Kidney capillary endothelial cell (primary cell): Measurements from ENCODE around the gene NUCB2.

Experiments
- DNase-seq: peaks from one replicate; pipeline ENCODE4 v3.0.0-alpha.2; 2018; ENCODE audit warnings: low spot score

The NUCB2 gene

GRCh38 chr11:17268902-17269301, 7.6 kb upstream of the NUCB2 start:
- DNase-seq: no peak

DNA sequence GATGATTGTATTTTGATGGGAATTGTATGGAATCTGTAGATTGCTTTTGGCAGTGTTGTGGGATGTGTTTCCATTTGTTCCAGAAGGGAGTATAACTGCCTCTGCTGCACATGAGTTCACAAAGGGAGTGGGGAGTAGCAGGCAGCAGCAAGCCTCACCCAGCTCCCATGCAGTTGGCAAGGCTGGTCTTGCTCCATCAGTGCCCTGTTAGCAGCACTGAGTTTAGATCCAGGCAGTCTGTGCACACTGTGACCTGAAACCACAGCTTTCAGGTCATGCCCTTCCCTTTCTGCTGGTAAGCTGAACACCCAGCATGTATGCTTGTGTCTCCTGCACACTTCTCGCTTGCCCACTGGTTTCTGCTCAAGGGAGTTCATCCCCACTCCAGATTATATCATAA, 3.7 kb upstream of the NUCB2 start:
- no peak for DNase-seq

GRCh38 chr11:17273211-17273610, 3.3 kb upstream of the NUCB2 start:
- no peak for DNase-seq

- DNase-seq: no peak
These were observed 2.8 kb upstream of the NUCB2 start for GRCh38 chr11:17273668-17274282.

DNA sequence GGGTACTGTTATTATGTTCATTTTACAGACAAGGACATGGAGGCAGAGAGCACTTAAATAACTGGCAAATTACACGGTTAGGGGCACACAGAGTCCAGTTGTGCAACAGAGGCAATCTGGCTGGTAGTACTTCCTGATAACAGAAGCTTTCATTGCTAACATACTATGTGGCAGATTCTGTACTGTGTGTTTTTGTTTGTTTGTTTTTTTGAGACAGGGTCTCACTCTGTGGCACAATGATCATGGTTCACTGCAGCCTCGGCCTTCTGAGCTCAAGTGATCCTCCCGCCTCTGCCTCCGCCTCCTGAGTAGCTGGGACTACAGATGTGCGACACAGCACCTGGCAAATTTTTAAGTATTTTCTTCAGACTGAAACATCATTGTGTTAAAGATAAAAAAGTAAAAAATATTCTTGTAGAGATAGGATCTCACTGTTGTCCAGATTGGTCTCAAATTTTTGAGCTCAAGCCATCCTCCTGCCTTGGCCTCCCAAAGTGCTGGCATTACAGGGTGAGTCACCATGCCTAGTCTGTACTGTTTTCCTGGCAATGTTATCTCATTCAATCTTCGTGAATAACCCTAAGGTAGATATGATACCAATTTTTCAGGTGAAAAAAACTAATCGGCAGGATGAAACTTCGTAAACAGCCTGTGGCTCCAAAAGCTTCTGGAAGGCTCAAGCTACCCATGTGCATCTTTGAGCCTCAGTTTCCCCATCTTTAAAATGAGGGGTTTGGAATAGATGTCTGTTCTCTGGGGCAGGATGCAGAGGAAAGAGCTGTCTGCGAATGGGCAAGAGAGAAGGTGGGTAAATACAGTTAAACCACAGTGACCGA, 921 bp upstream of the NUCB2 start:
- DNase-seq: no peak

GRCh38 chr11:17277024-17277584, 565 bp downstream of the NUCB2 start:
- no peak for DNase-seq

GRCh38 chr11:17280494-17281127, 4.1 kb downstream of the NUCB2 start:
- DNase-seq: no peak

DNA sequence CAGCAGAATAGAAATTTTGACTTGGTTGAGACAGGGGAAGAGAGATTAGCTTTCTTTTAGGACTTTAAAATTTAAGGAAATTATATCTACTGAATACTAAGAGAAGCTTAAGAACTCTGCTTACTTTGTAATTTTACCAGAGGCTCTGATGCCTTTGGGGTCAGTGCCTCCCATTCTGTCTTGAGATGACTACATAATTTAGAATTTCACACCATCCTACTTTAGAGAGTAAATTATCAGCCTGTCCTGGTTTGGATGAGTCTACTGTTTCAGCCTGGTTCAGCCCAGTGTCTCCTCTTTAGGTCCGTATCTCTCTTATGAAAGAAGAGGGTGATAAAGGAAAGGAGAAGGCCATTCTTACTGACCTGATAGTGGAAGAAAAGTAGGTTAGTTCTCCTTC, 9.8 kb downstream of the NUCB2 start:
- DNase-seq: no peak

GRCh38 chr11:17287058-17287457, 10.5 kb downstream of the NUCB2 start:
- DNase-seq: no peak

- DNase-seq: no peak
These were observed 15.2 kb downstream of the NUCB2 start for GRCh38 chr11:17291710-17292109.

DNA sequence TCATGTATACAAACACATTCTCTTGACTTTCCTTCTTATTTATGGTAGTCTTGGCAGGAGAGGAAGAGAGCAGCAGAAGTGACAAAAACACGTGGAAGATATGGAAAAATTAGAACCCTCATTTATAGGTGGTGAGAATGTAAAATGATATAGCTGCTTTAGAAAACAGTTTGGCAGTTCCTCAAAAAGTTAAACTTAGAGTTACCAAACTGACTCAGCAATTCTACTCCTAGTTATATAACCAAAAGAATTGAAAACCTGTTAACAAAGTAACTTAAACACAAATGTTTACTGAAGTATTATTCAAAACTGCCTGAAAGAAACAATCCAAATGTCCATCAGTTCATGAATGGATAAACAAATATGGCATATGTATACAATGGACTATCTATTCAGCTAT, 16.8 kb downstream of the NUCB2 start:
- DNase-seq: no peak

DNA sequence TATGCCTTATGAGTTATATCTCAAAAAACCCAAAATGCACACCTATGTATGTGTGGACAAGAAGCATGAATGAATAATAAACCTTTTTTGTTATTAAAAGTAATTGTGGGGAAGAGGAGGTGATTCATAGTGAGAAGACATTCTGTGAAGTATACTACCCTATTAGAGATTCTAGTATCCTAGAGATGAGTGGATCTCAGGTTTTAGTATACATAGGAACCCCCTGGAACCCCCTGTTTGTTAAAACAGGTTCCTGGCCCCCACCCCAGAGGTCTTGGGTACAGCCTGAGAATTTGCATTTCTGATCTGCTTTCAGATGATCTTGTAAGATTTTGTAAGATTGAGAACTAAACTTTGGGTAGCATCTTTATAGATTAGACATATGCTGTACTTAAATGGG, 17.5 kb downstream of the NUCB2 start:
- no peak for DNase-seq

GRCh38 chr11:17296852-17297559, 20.5 kb downstream of the NUCB2 start:
- no peak for DNase-seq

GRCh38 chr11:17298302-17298701, 21.8 kb downstream of the NUCB2 start:
- DNase-seq: no peak

DNA sequence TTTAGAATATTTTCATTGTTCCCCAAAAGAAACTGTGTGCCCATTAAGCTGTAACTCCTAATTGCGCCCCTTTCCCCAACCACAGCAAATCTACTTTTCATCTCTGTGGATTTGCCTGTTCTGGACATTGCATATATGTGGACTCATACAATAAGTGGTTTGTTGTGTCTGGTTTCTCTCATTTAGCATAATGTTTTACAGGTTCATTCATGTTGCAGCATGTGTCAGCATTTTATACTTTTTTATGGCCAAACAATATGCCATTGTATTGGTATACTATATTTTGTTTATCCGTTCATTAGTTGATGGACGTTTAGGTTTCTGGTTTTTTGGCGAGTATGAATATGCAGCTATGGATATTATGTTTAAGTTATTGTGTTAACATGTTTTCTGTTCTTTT, 23.8 kb downstream of the NUCB2 start:
- no peak for DNase-seq

- no peak for DNase-seq
These were observed 37.1 kb downstream of the NUCB2 start for GRCh38 chr11:17313349-17314231.

- no peak for DNase-seq
These were observed 37.7 kb downstream of the NUCB2 start for GRCh38 chr11:17314232-17314547.

GRCh38 chr11:17314904-17315426, 38.4 kb downstream of the NUCB2 start:
- no peak for DNase-seq

GRCh38 chr11:17328871-17329494, 52.4 kb downstream of the NUCB2 start:
- no peak for DNase-seq

DNA sequence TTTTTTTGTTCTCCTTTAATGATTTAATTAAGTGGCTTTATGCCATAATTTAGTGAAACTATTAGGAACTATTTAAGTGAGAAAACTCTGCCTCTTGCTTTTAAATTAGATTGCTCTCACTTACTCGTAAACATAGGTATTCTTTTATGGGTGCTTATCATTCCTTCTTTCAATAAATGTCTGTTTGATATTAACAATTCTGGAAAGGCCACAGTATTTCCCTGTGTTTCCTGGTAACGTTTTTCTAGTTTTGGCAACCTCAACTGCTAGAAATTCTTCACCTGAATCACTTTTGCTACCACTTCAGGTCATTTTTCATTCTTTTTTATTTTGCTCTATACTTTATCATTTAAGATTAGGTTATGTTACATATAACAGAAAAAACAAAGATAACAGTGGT, 55.1 kb downstream of the NUCB2 start:
- DNase-seq: no peak
